NCI-H1694 treated with DMSO at 0.1 percent for 48 hours (cell line): Measurements from ENCODE around the gene KCNQ1.

Experiments
- DNase-seq: peaks from one replicate; lab custom pipeline; 2025; lab: John Stamatoyannopoulos, UW

KCNQ1 gene

DNA sequence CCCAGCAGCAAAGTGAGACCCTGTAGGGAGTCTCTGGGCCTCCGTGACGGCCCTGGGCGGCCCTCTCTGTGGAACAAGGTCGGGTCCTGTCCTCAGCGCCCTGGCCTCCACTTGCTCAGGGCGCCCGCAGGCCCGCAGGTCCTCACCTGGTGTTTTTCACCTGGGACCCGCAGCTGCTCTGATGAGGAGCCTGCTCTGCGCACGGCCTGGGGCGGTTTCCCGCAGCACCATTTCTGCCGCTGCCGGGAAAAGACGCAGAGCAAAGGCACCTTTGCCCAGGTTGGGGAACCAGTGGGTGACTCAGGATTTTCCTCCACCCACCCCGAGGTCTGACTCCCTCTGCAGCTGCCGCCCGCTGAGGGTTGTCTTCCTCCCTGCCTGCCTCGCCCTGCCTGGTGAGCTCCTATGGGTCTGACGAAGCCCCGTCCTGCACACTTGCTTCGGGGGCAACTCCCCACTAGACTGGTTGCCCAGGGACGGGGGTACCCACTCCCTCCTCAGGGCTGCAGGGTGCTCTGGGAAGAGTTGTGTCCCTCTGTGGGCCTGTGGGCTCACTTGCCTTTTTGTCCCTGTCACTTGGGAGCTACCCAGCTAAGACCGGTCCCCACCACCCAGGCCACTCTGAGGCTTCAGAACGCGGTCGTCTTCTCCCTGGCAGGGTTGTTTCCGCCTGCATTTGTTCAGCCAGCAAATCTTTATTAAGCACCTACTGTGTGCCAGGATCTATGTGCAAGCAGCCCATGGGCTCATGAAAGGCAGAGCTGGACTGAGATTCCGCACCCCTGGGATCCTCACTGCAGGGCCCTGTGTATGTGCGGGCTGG lies 89.5 kb downstream of the KCNQ1 start:
- DNase-seq: no peak

- no peak for DNase-seq
These were observed 90.3 kb downstream of the KCNQ1 start for GRCh38 chr11:2534957-2535672.

GRCh38 chr11:2535673-2536439 lies 91.0 kb downstream of the KCNQ1 start:
- DNase-seq: no peak

DNA sequence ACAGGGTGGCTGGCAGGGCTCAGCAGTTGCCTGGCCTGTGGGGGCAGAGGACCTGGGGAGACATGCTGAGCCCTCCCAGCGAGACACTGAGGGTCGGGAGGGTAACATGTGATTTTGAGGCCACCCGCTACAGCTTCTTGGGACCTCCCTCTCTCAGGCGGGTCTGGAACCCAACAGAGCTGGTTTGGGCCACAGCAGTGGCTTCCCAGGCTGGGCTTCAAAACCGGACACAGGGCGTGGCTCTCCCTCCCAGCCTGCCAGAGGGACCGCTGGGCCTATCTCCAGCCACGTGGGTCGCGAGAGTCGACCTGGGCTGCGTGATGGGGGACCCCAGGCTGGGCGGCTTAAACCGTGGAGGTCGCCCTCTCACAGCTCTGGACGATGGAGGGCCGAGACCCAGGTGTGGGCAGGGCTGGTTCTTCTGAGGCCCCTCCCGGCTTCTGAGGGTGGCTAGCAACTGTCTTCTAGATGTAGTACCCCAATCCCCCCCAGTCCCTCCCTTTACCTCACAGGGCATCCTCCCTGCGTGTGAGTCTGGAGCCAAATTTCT lies 91.7 kb downstream of the KCNQ1 start:
- no peak for DNase-seq

DNA sequence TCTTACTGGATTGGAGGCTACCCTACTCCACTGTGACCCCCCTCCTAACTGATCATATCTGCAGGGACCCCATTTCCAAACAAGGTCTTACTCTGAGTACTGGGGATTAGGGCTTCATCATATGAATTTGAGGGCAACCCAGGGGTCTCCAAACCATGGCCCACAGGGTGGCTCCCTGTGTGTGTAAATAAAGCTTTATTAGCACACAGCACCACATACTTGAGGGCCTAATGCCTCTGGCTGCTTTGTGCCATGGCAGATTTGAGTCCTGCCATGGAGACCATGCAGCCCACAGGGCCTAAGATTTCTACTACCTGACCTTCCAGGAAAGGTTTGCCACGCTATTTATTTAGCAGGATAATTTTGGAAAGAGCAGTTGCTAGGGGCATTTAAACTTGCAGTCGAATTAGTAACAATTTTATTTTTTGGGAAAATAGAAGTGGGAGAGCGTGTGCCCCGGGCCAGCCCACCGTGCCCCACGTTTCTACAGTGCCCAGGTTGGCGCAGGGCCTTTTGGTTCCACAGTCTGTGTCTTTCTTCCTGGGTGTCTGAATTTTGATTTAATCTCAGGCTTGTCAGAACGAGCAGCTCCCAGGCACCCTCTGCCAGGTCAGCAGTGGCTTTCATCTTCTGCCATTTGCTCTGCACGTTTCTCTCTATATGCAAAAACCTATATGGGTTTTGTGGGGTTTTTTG lies 92.3 kb downstream of the KCNQ1 start:
- no peak for DNase-seq

DNA sequence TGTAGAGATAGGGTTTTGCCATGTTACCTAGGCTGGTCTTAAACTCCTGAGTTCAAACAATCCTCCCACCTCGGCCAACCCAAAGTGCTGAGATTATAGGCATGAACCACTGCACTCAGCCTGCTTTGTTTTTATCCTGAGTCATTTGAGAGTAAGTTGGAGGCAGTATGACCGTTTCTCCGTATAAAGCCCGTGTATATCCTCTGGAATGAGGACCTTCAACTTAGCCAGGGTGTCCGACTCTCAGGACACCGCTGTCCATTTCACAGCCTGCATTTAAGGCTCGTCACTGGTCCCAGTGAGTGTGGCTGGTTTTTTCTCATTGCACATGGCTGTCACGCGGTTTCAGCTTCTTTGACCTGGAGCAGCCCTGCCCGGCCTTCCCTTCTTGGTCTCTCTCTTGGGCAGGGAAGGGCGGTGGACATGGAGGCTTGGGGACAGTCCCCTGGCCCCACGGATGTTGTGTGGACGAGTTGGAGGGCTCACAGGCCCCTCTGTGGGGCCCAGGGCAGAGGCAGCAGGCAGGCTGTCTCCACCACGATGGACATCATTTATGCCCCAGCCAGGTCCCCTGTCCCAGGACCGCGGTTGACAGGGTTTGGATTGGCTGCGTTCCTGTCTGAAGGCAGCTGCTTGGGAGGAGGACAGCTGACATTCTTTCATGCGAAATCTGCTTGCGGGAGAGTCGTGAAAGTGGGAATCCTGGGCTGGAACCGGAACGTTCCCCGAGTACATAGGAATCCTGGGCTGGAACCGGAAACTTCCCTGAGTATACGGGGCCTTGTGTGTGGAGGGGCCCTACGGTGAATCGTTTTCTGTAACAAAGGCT lies 93.3 kb downstream of the KCNQ1 start:
- no peak for DNase-seq

GRCh38 chr11:2538951-2539350 lies 94.1 kb downstream of the KCNQ1 start:
- no peak for DNase-seq

DNA sequence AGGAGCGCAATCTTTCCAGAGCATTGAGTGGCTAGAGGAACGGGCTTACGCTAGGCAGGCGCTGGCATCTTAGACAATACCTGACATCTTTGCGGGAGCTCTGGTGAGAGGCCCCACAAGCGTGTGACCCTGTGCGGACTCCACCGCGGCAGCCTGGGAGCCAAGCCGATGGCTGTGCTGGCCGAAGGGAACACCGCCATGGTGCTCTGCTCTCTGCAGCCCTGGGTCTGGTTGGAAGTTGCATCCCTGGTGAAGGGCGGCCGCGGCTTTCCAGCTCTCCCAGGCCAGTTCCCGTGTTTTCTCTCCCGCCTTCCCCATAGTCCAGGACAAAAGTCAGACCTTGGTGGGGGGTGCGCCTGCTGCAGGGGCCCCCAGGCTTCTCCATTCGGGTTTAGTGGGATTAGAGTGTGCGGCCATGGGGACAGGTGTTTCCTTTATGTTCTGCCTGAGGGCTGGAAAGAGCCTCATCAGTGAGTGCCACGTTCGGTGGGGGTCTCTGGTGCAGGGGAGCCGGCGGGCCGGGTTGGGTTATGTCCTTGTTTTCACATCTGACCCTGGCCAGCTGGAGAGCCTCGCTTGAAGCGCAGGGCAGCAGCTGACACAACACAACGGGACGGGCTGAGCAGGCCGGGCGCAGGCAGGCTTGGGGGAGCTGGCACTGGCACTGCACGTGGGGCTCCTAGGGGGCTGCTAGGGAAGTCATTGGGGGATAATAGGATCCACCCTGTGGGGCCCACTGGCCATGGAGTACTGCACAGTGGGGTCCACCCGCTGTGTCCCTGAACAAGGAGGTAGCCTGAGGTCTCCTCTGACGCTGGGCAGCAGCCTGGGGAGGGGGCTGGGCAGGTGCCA lies 94.8 kb downstream of the KCNQ1 start:
- DNase-seq: no peak

GRCh38 chr11:2540223-2540991 lies 95.6 kb downstream of the KCNQ1 start:
- DNase-seq: no peak

DNA sequence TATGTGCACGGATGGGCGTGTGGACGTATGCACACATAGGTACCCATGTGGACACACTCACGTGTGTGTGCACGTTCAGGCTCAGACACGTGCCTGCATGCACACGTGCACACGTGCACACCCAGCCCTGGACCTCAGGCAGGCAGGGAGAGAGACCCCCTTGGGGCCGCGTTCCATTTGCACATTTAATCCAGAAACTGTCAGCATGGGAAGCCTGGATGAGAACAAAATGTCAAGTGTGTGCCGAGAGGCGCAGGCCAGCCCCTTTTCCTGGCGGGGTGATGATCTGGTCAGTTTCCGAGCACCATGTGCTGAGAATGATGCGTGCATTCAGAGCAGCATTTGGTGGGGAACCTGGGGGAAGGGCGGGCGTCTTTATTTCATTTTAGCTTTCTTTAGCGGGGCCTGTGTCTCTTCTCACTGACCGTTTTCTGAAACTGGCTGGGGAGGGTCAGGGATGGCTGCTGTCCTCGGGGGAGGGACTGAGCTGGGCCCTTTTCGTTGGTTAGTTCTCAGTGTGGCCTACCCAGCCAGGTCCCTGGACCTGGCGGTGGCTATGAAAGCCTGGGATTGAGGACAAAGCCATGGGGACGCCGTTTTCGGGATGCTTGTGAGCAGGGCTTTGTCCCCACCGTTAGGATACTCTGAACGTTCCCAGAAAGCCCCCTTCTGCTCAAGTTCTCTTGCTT lies 96.3 kb downstream of the KCNQ1 start:
- no peak for DNase-seq

DNA sequence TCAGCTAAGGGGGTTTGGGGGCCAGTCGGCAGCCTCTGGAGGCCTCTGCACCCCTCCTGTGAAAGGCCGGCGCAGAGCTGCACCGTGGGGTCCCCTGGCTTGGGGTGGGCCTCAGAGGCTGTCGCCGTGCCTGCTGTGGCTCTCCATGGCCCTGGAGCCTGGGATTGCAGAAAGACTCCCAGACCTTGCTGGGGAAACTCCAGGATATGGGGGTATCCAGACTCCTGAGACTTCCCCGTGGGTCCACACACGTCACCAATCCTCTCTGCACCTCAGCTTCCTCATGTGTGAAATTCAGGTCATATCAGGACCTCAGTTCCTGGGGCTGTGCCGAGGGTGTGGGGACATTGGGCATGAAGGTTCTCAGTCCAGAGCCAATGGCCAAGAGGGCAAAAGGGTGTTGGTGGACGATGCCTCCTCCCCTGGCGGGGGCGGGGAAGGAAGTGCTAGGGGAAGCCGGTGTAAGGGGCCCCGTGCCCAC lies 97.1 kb downstream of the KCNQ1 start:
- no peak for DNase-seq

GRCh38 chr11:2542406-2542805 lies 97.6 kb downstream of the KCNQ1 start:
- no peak for DNase-seq

DNA sequence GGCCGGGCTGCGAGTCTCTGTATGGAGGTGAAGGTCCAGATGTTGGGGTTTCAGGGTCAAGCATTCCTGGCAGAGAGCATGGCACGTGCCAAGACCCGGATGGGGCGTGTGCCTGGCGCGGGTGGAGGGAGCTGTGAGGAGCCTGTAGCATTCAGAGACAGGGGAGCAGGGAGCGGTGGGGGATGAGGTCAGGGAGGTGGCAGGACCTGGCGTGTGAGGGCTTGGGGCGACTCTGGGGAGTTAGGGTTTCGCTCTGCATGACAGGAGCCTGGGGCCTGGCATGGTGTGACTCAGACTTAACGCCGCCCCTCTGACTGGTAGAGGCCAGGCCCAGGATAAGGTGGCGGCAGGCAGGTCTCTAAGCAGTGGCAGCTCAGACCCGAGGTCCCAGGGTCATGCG lies 103.0 kb downstream of the KCNQ1 start:
- no peak for DNase-seq

DNA sequence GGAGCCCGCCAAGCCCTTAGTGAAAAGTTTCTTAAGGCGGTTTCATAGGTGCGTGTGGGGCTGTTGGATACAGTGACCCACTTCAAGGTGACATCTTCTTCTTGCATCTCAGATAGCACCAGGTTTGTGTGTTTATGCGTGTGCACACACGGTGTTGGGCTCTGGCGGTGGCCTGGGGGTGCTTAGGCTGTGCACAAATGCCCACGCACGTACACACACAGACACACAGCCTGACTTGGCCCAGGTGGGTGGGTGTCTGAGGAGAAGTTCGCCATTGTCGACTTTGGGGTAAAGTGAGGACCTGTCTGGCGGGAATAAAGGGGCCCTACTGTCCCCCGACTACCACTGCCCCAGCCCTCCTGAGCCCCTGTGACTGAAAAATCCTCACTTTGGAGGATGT lies 103.8 kb downstream of the KCNQ1 start:
- no peak for DNase-seq

- no peak for DNase-seq
These were observed 104.3 kb downstream of the KCNQ1 start for GRCh38 chr11:2549080-2549479.

GRCh38 chr11:2549491-2549875 lies 104.7 kb downstream of the KCNQ1 start:
- DNase-seq: no peak

GRCh38 chr11:2549876-2550605 lies 105.2 kb downstream of the KCNQ1 start:
- DNase-seq: no peak

GRCh38 chr11:2550606-2550970 lies 105.8 kb downstream of the KCNQ1 start:
- DNase-seq: no peak
